Activated effector memory CD4-positive, alpha-beta T cell treated with Interleukin-2 at 50 U/mL for 16 hours (primary cell): ENCODE results near the gene EHMT2.
"Not testable (repeated sequence)": the region's sequence is repeated elsewhere in the genome, so short reads cannot be mapped to it uniquely, and the experiment has no call there.

ENCODE experiments used
- DNase-seq: peaks from one replicate; pipeline ENCODE4 v3.0.0-alpha.2; 2020

Gene EHMT2

GRCh38 chr6:31897612-31898382 is at the start of gene EHMT2:
EHMT2 (minus strand) TSS chr6:31897698; CDS start chr6:31897677, 21 bp downstream.
- DNase-seq: peak; percentile 81

GRCh38 chr6:31947070-31947675 is 49.7 kb upstream of the EHMT2 start:
- DNase-seq: no peak

- DNase-seq: no peak
Observed at GRCh38 chr6:31946370-31946885, 48.9 kb upstream of the EHMT2 start.

- no peak for DNase-seq
Observed at GRCh38 chr6:31945507-31946369, 48.2 kb upstream of the EHMT2 start, which contains the start of gene CFB. CFB (plus strand) TSS chr6:31946095; CDS start chr6:31946222, 127 bp downstream.

- no peak for DNase-seq
Observed at GRCh38 chr6:31945154-31945506, 47.6 kb upstream of the EHMT2 start.

- DNase-seq: no peak
Observed at GRCh38 chr6:31943742-31944141, 46.2 kb upstream of the EHMT2 start.

- no peak for DNase-seq
Observed at GRCh38 chr6:31940256-31940664, 42.8 kb upstream of the EHMT2 start.

GRCh38 chr6:31935823-31936222 is 38.3 kb upstream of the EHMT2 start:
- no peak for DNase-seq

GRCh38 chr6:31935021-31935420 is 37.5 kb upstream of the EHMT2 start:
- no peak for DNase-seq

- DNase-seq: no peak
Observed at GRCh38 chr6:31933537-31933936, 36.0 kb upstream of the EHMT2 start.

GRCh38 chr6:31932137-31932536 is 34.6 kb upstream of the EHMT2 start:
- DNase-seq: not testable (repeated sequence)

- no peak for DNase-seq
Observed at GRCh38 chr6:31930962-31931361, 33.5 kb upstream of the EHMT2 start.

GRCh38 chr6:31928672-31928939 is 31.1 kb upstream of the EHMT2 start:
- DNase-seq: no peak

- DNase-seq: no peak
Observed at GRCh38 chr6:31927863-31928671, 30.6 kb upstream of the EHMT2 start.

- DNase-seq: no peak
Observed at GRCh38 chr6:31927242-31927862, 29.9 kb upstream of the EHMT2 start, which contains the start of gene C2. C2 (plus strand) TSS chr6:31927717; CDS start chr6:31927753, 36 bp downstream.

- no peak for DNase-seq
Observed at GRCh38 chr6:31922942-31923341, 25.4 kb upstream of the EHMT2 start.

GRCh38 chr6:31920811-31921210 is 23.3 kb upstream of the EHMT2 start:
- DNase-seq: no peak

- no peak for DNase-seq
Observed at GRCh38 chr6:31919624-31920303, 22.3 kb upstream of the EHMT2 start.

GRCh38 chr6:31918069-31918720 is 20.7 kb upstream of the EHMT2 start:
- DNase-seq: no peak

GRCh38 chr6:31915756-31916155 is 18.3 kb upstream of the EHMT2 start:
- DNase-seq: no peak

- DNase-seq: no peak
Observed at GRCh38 chr6:31915351-31915750, 17.9 kb upstream of the EHMT2 start.
